ENCODE data around the gene SLC1A7. TPM values are rescaled to one million over a fixed set of nuclear protein-coding genes. Genes with fewer than 3 reads are reported as not detected.

Gene SLC1A7
- total and polyA plus RNA-seq, 2 of the 13 experiments (the other 11 are each of a cell fraction or from before 2014, with no cell fraction given) = 0.04 to 2.0 TPM

- TF ChIP-seq ZNF383 (CRISPR knock-in tag; IDR thresholded peaks at IDR 0.05; ENCODE audit: borderline replicate concordance) (no peak), NFE2L2 (IDR thresholded peaks at IDR 0.05; ENCODE audit: low read length) (no peak), PHB2 (IDR thresholded peaks at IDR 0.05; ENCODE audit: partially characterized antibody) (no peak), ZBTB34 (CRISPR knock-in tag; IDR thresholded peaks at IDR 0.05) (no peak), REXO4 (CRISPR knock-in tag; IDR thresholded peaks at IDR 0.05; ENCODE audit: borderline replicate concordance) (no peak), ZBTB4 (CRISPR knock-in tag; IDR thresholded peaks at IDR 0.05; ENCODE audit: borderline replicate concordance) (peak; percentile 91; the same call in 1 of the 2 replicates), POGZ (CRISPR knock-in tag; IDR thresholded peaks at IDR 0.05) (peak; percentile 99), NFKBIZ (CRISPR knock-in tag; IDR thresholded peaks at IDR 0.05) (peak; percentile 93), ZNF30 (CRISPR knock-in tag; IDR thresholded peaks at IDR 0.05) (no peak), ZNF589 (CRISPR knock-in tag; conservative IDR thresholded peaks at IDR 0.05) (no peak), SRF (IDR thresholded peaks at IDR 0.05; ENCODE audit: low read depth, low read length) (0 out of 2 replicates have a peak, but pooled peaks have one; percentile 23), ZBTB26 (CRISPR knock-in tag; IDR thresholded peaks at IDR 0.05; ENCODE audit: borderline replicate concordance) (peak; percentile 64; the same call in 1 of the 2 replicates), ATRX (CRISPR knock-in tag; IDR thresholded peaks at IDR 0.05; ENCODE audit: borderline replicate concordance) (no peak), POLR2A (IDR thresholded peaks at IDR 0.05; ENCODE audit: insufficient read depth in 1 of 2, low read depth in 2 of 2, low read length in 2 of 2) (no peak; a peak in 1 of 4 replicates), PTBP1 (IDR thresholded peaks at IDR 0.05; ENCODE audit: low read depth, low read length, poor library complexity, severe bottlenecking) (no peak), ZKSCAN1 (IDR thresholded peaks at IDR 0.05; ENCODE audit: low read length) (peak; percentile 8; the same call in 1 of the 2 replicates), JUNB (CRISPR knock-in tag; IDR thresholded peaks at IDR 0.05; ENCODE audit: borderline replicate concordance) (no peak), ZBTB20 (CRISPR knock-in tag; IDR thresholded peaks at IDR 0.05; ENCODE audit: borderline replicate concordance, low read depth) (peak; percentile 97; the same call in 1 of the 2 replicates), ZNF331 (CRISPR knock-in tag; IDR thresholded peaks at IDR 0.05) (peak; percentile 92)
- TF ChIP-seq, protein P1, sequence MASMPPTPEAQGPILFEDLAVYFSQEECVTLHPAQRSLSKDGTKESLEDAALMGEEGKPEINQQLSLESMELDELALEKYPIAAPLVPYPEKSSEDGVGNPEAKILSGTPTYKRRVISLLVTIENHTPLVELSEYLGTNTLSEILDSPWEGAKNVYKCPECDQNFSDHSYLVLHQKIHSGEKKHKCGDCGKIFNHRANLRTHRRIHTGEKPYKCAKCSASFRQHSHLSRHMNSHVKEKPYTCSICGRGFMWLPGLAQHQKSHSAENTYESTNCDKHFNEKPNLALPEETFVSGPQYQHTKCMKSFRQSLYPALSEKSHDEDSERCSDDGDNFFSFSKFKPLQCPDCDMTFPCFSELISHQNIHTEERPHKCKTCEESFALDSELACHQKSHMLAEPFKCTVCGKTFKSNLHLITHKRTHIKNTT (CRISPR knock-in tag; IDR thresholded peaks at IDR 0.05) = no peak
- TF ChIP-seq, protein P2, sequence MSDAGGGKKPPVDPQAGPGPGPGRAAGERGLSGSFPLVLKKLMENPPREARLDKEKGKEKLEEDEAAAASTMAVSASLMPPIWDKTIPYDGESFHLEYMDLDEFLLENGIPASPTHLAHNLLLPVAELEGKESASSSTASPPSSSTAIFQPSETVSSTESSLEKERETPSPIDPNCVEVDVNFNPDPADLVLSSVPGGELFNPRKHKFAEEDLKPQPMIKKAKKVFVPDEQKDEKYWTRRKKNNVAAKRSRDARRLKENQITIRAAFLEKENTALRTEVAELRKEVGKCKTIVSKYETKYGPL (CRISPR knock-in tag; IDR thresholded peaks at IDR 0.05) = no peak
- TF ChIP-seq, protein P3, sequence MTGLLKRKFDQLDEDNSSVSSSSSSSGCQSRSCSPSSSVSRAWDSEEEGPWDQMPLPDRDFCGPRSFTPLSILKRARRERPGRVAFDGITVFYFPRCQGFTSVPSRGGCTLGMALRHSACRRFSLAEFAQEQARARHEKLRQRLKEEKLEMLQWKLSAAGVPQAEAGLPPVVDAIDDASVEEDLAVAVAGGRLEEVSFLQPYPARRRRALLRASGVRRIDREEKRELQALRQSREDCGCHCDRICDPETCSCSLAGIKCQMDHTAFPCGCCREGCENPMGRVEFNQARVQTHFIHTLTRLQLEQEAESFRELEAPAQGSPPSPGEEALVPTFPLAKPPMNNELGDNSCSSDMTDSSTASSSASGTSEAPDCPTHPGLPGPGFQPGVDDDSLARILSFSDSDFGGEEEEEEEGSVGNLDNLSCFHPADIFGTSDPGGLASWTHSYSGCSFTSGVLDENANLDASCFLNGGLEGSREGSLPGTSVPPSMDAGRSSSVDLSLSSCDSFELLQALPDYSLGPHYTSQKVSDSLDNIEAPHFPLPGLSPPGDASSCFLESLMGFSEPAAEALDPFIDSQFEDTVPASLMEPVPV (CRISPR knock-in tag; IDR thresholded peaks at IDR 0.05) = no peak
Measured at GRCh38 chr1:53160924-53161378, 18.5 kb upstream of the SLC1A7 start (continued).

Data from HepG2 (cell line).